Measurements from ENCODE around the gene NSUN4. TPM values are rescaled to one million over a fixed set of nuclear protein-coding genes. Genes with fewer than 3 reads are reported as not detected.

The NSUN4 gene
- total RNA-seq, 1 experiment from 2014 or later: 23.6 TPM

GRCh38 chr1:46396441-46397398 is 56.1 kb downstream of the NSUN4 start:
- no TSS peak for BruUV-seq (replicated peaks)
- Histone ChIP-seq H3K27ac (ENCODE audit: low read length) (no peak overlapping the region), H3K36me3 (ENCODE audit: control insufficient read depth, insufficient read depth, low read length) (no peaks in the 10 kb centered on the region), H3K27me3 (ENCODE audit: control insufficient read depth, insufficient read depth, low read length) (no peaks in the 10 kb centered on the region), H3K9me3 (ENCODE audit: control insufficient read depth, insufficient read depth, low read depth, low read length) (peaks cover 9% of the 10 kb centered on the region; the same call in 1 of the 2 replicates), H3K4me1 (ENCODE audit: control insufficient read depth, insufficient read depth, low read length) (peaks cover 20% of the 10 kb centered on the region), H3K4me3 (ENCODE audit: low read depth in 2 of 2, low read length in 2 of 2) (no peak overlapping the region)
- no peak for ATAC-seq
- TF ChIP-seq POLR2AphosphoS5 (IDR thresholded peaks at IDR 0.05; ENCODE audit: low read depth, low read length) (no peak), TCF7L2 (IDR thresholded peaks at IDR 0.05; ENCODE audit: low read depth, low read length) (no peak), CTCF (IDR thresholded peaks at IDR 0.05) (no peak), SIN3A (IDR thresholded peaks at IDR 0.05; ENCODE audit: borderline replicate concordance, insufficient read depth, low read depth, low read length) (no peak)
- TF ChIP-seq, protein P1, sequence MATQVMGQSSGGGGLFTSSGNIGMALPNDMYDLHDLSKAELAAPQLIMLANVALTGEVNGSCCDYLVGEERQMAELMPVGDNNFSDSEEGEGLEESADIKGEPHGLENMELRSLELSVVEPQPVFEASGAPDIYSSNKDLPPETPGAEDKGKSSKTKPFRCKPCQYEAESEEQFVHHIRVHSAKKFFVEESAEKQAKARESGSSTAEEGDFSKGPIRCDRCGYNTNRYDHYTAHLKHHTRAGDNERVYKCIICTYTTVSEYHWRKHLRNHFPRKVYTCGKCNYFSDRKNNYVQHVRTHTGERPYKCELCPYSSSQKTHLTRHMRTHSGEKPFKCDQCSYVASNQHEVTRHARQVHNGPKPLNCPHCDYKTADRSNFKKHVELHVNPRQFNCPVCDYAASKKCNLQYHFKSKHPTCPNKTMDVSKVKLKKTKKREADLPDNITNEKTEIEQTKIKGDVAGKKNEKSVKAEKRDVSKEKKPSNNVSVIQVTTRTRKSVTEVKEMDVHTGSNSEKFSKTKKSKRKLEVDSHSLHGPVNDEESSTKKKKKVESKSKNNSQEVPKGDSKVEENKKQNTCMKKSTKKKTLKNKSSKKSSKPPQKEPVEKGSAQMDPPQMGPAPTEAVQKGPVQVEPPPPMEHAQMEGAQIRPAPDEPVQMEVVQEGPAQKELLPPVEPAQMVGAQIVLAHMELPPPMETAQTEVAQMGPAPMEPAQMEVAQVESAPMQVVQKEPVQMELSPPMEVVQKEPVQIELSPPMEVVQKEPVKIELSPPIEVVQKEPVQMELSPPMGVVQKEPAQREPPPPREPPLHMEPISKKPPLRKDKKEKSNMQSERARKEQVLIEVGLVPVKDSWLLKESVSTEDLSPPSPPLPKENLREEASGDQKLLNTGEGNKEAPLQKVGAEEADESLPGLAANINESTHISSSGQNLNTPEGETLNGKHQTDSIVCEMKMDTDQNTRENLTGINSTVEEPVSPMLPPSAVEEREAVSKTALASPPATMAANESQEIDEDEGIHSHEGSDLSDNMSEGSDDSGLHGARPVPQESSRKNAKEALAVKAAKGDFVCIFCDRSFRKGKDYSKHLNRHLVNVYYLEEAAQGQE (IDR thresholded peaks at IDR 0.05; ENCODE audit: insufficient read depth in 1 of 2, low read depth in 2 of 2, low read length in 1 of 2): no peak
- intact Hi-C loops (cut with micrococcal nuclease; ENCODE audit: unreplicated experiment) (no loop called here), in situ Hi-C loops (cut with HindIII; ENCODE audit: low pct_unique_long_range_greater_than_20kb, low sequenced_read_pairs) (no loop called here)
- no peak for DNase-seq (ENCODE audit: low read depth, low spot score)
- ChIA-PET CTCF (no interaction called here), POLR2A (no interaction called here)

GRCh38 chr1:46399307-46399706 is 58.7 kb downstream of the NSUN4 start:
- Histone ChIP-seq H3K36me3 (ENCODE audit: control insufficient read depth, insufficient read depth, low read length) (no peaks in the 10 kb centered on the region), H3K27ac (ENCODE audit: low read length) (no peak overlapping the region), H3K9me3 (ENCODE audit: control insufficient read depth, insufficient read depth, low read depth, low read length) (no peaks in the 10 kb centered on the region), H3K27me3 (ENCODE audit: control insufficient read depth, insufficient read depth, low read length) (no peaks in the 10 kb centered on the region), H3K4me1 (ENCODE audit: control insufficient read depth, insufficient read depth, low read length) (peaks cover 24% of the 10 kb centered on the region), H3K4me3 (ENCODE audit: low read depth in 2 of 2, low read length in 2 of 2) (no peak overlapping the region)
- DNase-seq (ENCODE audit: low read depth, low spot score) (no peak), ATAC-seq (no peak)
- intact Hi-C loops (cut with micrococcal nuclease; ENCODE audit: unreplicated experiment): no loop called here
- no TSS peak for BruUV-seq (replicated peaks)
- ChIA-PET POLR2A (no interaction called here), CTCF (no interaction called here)
- in situ Hi-C loops (cut with HindIII; ENCODE audit: low pct_unique_long_range_greater_than_20kb, low sequenced_read_pairs): no loop called here
- TF ChIP-seq CTCF (IDR thresholded peaks at IDR 0.05): no peak
- TF ChIP-seq, protein P1 (IDR thresholded peaks at IDR 0.05; ENCODE audit: insufficient read depth in 1 of 2, low read depth in 2 of 2, low read length in 1 of 2): no peak
